GM18517 (cell line): ENCODE results near the gene NFKBIL1.
"Not testable (repeated sequence)": the region's sequence is repeated elsewhere in the genome, so short reads cannot be mapped to it uniquely, and the experiment has no call there.

ENCODE experiments used
- ATAC-seq: cut with Tn5 transposase; IDR thresholded peaks from one replicate; pipeline ENCODE4 v1.9.1; 2021; ENCODE audit warnings: mild to moderate bottlenecking, moderate library complexity; ENCODE audit not compliant: unreplicated experiment

Gene NFKBIL1

DNA sequence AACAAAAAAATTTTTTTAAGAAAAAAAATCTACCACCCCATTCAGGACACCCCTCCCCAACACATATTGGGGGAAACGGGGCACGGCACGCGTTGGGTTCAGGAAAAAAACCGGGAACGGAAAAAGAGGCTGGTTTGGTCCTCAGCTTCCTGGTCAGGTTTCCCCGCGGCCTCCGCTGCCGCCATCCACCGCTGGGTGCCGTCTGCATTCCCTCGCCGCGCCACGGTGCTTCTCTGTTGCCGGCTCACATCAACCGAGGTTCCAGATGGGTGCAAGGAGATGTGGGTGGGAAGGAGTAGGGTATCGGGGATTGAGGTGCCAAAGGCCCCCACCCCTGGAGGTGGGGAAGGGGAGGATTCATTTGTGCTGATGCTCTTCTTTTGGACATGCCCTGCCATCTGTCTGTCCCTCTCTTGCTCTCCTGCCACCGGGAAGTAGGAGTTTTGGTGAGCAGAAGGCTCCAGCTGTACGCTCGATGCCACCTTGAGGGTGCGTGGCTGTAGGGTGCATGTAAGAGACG, 12.8 kb upstream of the NFKBIL1 start:
- ATAC-seq = no peak

DNA sequence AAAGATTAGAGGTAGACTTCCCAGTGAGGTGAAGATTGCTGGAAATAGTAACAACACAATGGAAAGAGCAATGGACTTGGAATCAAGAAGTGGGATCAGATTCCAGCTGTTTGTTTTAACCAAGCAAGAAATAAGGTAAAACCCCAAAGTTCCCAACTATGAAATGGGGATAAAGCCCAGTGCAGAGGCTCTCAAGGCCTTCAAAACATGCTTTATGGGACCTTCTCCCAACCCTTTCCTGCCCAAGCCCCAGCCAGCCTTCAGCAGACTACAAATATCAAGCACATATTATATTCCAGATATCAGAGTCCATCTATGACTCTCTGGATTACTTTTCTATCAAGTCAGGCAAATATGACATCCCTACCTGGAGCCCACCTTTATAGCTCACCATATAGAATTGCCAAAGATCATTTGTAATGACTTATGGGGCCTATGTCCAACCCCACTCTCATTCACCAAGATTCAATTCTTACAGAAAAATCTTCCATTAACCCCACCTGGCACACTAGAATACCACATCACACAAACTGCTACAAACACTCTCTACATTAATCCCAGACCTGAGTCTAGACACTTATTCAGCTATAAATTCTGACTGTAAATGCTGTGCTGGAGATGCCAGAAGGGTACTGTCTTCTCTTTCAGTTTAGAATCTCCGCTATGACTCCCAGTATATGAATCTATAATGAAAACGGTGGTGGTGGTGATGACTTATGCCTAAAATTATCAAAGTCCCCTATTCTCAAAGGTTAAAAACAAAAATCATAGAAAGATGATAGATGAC, 11.7 kb upstream of the NFKBIL1 start:
- ATAC-seq = no peak

- ATAC-seq = no peak
Observed at GRCh38 chr6:31538805-31539400, 8.5 kb upstream of the NFKBIL1 start.

DNA sequence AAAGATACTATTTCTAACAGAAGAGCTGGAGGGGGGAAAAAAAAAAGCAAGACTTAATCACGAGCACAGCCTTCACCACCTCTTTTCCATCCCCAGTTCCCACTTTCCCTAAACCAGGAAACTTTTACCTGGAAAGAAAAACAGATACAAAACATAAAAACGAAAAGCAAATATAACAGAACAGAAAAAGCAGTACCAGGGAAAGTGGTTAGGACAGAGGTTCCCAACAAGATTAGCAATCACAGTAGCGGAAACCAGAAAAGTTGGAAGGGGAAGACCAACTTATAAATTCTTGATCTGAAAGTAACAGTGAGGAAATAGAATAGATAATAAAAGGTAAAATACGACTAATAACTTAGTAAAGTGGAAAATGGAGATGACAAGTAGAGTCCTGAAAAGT, 6.8 kb upstream of the NFKBIL1 start:
- ATAC-seq = no peak

DNA sequence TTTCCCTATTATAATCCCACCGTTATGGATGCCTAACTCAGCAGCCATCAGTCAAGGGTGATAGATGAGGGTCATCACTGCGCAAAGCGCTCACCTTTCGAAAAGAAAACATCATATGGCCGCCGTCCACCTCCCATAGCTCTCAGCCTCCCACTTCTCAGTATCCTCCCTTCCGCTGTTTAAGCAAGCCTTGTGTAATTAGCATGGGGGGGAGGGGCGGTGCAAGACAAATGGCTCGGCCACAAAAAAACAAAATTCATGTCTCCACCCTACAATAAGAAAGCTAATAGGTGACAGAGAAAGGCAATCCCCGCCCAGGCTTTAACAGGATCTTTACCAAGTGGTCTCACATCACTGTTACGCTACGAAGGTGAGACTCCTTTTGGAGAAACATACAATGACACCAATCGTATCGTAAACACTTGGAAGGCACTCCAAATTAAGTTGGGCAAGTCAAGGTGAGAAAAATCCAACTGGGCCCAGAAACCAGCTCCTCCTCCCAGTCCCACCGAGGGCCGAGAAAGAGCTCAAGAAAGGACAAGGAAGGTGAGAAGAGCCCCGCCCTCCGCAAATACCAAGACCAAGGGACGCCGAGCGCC, 6.2 kb upstream of the NFKBIL1 start:
- no peak for ATAC-seq

DNA sequence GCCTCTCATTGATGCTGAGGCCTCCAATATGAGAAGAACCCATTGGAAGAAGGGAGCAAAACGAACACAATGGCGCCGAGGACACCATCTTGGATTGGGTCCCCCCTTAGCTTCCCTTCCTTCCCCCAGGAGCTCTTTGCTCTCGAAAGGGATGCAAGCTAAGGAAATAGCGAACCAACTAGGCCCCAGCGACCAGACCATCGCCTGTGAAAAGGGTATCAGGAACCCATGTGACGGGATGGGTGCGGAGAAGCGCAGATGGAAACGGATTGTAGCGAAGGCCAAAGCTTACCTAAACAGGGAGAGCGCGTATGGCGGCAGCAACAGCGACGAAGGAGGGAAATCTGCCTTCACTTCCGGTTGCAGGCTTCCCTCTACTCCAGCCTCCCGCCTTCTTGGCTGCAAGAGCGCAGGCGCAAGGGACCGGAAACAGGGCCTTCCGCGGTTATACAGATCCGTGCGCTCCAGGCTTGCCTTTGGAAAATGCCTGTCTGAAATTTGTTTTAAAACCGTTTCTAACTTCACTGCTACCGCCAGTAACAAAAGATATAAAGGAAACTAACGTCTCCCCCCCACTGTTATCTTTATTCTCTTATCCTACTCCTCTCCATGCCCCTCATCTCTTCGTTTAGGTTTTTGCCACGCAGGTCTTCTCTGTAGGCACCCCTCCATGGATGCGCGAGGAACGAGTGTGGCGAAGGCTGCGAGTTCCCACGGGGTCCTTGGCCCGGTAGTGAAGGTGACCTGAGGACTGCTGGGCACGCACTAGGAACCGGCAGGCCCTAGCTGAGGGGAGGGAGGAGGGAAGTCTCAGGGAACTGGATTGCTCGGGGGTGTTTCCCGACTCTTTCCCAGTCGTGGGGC, 5.5 kb upstream of the NFKBIL1 start, which contains the start of gene DDX39B:
TSS of gene DDX39B (minus strand) at position 346 of the 864 bp plus-strand sequence. CDS start 1,471 bp downstream, outside the sequence.
- ATAC-seq = peak; percentile 63

DNA sequence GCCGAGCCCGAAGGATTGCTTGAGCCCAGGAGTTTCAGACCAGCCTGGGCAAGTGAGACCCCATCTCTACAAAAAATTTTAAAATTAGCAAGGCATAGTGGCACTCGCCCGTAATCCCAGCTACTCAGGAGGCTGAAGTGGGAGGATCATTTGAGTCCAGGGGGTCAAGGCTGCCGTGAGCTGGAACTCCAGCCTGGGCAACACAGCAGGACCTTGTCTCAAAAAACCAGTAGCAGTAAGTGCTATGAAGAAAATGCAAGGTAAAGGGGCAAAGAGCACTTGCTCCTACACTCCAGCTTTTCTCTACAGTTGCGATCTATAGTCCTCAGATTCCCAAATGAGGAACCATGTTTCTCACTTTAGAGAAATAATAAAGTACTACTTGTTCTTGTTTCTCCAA, 3.8 kb upstream of the NFKBIL1 start:
- no peak for ATAC-seq

DNA sequence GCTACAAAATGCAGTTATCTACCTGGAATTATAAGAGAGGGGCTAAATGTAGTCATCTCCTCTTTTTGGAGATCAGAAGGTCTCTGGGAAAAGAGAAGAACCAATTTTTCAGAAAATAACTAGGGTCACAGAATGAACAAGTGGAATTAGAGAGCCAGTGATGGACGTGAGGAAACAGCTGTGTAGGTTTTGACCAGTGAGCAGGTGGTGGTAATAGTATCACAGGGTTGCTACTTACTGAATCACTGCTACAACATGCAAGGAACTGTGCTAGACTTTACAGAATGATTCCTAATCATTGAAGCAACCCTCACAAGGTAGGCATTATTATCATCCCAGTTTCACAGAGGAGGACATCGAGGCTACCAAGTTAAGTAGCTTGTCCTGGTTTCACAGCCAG, 2.7 kb upstream of the NFKBIL1 start:
- no peak for ATAC-seq

DNA sequence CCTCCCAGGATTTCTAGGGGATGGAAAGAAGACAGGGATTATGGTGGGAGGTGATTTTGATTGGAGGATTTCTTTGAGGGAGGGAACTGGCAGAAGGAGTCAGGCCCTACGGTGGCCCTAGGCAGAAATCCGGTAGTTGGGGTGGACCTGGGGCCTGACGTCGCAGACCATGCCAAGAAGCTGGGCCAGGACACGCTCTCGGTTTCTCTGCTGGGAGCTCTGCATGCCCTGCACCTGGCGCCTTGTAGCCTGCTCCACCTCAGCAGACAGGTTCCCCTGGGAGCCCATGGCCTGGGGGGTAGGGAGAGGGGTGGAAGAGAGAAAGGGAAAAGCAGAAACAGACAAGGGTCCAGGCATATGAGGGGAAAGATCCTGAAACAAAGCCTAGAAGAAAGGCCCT, 2.1 kb upstream of the NFKBIL1 start:
- ATAC-seq = no peak

- ATAC-seq = peak; percentile 53
Observed at GRCh38 chr6:31546339-31546957, 960 bp upstream of the NFKBIL1 start, which contains the start of gene ATP6V1G2. TSS of gene ATP6V1G2 (minus strand) at chr6:31546608. CDS start at chr6:31546559, 49 bp downstream.

- no peak for ATAC-seq
Observed at GRCh38 chr6:31547727-31548543, 527 bp downstream of the NFKBIL1 start.

GRCh38 chr6:31548544-31548873, 1.1 kb downstream of the NFKBIL1 start:
- ATAC-seq = no peak

- ATAC-seq = not testable (repeated sequence)
Observed at GRCh38 chr6:31551371-31551770, 4.0 kb downstream of the NFKBIL1 start.

DNA sequence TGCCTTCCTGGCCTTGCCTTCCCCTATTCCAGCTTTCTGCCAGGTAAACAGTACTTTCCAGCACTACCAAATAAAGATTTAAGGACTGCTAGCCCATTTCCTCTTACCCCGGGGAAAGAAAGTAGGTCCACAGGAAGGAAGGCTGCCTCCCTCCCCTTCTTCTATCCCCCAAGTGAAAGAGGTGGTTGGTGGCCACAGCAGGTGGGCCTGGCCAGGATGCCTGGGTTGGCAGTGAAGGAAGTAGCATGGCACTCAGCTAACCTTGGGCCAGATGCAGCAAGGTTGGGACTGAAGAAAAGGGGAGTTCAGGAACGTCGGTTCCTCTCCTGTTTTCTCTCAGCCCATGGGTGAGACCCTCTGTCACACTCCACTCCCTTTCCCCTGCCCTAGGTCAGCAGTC, 8.9 kb downstream of the NFKBIL1 start:
- ATAC-seq = no peak

DNA sequence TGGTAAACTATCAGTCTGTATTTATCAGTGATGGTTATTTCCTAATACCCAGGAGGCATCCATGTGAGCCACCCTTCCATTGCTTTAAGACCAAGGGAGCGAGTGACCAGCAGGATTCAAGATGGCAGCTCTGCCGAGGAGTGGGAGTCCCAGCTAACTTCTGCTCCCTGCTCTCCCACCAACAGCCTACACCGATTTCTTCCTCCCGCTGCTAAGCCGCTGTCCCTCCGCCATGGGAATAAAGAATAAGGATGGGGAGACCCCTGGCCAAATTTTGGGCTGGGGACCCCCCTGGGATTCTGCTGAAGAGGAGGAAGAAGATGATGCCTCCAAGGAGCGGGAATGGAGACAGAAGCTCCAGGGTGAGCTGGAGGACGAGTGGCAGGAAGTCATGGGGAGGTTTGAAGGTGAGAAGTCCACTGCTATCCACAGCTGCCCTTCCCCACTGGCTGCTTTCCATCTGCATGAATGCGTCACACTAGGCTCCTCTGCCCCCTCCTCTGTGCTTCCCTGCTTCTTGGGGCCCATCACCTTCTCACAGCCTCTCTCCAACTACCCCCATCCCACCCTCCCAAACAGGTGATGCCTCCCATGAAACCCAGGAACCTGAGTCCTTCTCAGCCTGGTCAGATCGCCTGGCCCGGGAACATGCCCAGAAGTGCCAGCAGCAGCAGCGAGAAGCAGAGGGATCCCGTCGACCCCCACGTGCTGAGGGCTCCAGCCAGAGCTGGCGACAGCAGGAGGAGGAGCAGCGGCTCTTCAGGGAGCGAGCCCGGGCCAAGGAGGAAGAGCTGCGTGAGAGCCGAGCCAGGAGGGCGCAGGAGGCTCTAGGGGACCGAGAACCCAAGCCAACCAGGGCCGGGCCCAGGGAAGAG, 10.3 kb downstream of the NFKBIL1 start:
- no peak for ATAC-seq

DNA sequence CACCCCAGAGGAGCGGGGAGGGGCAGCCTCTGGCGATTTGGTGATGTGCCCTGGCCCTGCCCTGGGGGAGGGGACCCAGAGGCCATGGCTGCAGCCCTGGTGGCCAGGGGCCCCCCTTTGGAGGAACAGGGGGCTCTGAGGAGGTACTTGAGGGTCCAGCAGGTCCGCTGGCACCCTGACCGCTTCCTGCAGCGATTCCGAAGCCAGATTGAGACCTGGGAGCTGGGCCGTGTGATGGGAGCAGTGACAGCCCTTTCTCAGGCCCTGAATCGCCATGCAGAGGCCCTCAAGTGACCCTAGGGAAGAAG, 10.9 kb downstream of the NFKBIL1 start:
- no peak for ATAC-seq

DNA sequence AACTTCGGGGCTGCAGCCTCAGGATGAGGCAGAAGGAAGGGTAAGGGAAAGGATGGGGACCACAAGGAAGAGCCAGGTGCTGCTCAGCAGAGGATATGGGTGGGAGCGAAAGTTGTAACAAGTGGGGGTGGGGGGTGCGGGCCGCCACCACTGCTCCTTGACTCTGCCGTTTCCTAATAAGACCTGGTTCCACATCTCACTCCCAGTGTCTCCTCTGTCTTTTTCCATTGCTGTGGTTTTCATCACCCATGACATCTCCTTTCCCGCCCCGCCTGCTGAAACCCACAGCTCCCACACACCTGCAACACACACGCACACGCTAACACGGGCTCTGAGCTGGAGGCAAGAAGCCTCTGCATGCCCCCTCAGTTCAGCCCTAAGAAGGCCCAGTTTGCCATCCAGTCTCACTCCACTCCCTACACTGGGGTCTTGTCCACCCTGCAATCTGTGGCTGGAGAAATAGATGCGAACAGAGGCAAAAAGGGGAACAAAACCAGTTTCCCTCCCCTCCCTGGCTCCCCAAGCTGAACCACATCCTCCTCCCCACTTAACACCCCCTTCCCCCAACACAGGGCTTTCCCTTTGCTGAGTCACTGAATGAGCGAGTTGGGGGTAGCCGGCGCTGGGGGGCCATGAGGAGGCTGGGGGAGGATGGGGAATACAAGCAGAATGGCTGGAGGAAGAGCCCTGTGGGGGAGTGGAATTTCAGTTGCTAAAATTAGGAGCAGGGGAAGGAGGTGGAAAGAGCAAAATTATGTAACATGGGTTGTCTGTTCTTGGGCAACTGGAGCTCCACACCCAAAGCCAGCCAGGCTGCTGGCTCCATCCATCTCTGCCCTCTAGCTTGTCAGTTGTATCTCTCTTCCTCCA, 11.5 kb downstream of the NFKBIL1 start:
- no peak for ATAC-seq

GRCh38 chr6:31559606-31559957, 12.2 kb downstream of the NFKBIL1 start:
- no peak for ATAC-seq
